AG08395 (cell line): ENCODE measurements around the gene PRDM13.
A peak's percentile ranks its signal among the peaks of the same experiment; 100 is the strongest.
"Not testable (repeated sequence)": the region's sequence is repeated elsewhere in the genome, so short reads cannot be mapped to it uniquely, and the experiment has no call there.

ENCODE experiments used
- DNase-seq: peaks from one replicate; pipeline ENCODE4 v3.0.0; 2012; ENCODE audit warnings: mixed read lengths, low spot score

Gene PRDM13

DNA sequence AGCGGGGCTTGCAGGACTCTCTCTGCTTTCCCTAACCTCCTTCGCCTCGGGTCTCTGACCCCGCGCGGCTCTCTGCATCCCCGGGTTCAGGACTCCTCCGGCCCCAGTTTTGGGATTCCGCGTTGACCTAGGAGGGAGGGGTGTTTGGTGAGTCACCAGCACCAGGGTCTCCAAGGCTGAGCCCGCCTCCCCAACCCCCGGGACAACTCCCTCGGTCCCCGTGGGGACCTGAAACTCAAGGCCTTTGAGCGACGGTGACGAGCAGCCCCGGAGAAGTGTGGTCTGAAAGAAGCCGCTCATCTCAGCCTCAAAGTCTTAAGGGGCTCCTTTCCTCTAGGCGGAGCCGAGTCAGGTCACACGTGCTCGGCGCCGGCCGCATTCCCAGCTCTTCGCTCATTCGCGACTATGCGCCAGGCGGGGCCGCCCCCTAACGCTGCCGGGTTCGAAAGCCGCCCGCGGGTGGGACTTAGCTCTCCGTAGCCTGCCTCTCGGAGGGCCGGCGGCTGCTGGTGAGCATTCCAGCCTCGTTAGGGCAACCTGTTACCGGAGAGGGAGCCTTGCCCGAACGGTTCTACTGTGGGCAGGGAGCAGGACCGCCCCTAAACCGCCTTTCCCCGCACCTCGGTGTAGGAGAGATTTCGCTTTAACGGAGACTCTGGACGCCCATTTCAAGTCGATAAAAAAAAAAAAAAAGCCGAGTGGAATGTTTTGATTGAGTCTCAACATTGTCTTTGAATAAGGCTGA lies 3.0 kb upstream of the PRDM13 start:
- DNase-seq: no peak

DNA sequence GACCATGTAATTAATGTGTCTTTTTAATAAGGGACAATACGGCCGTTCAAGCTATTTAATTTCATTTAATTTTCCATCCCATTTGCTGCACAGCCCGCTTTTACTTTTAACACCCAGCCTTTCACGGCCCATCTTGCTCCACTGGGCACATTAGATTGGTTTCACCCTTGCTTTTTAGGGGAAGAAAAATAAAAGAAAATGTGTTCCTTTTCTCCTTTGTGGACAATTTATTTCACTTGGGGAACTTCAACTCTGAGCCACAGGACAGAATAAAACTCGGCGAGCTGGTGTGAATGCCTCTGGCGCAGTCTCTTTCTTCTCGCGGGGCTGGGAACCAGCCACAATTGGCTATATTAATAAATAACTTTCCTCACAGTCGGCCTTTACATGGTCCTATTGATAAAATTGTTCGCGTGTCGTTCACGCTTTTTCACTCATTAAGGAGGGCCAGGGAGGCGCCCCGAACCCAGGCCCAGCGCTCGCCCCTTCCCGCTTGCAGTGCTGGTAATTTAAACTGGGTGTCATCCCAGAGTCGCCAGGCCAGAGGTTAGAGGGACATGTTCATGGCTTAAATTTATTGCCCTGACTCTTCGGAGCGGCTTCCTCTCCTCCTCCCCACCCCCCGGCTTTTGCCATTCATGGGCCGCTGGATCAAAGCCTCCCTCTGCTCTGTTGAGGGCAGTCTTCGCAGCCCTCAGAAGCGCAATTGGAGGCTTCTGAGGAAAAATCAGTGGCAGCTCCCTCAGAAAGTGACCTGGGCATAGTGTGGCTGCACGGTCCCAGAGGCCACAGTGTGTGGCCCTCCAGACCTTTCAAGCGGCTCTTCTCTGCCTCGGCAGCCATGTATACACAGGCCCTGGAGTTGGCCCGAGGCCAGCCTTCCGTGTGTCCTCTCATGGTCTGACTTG lies 2.2 kb upstream of the PRDM13 start:
- DNase-seq: no peak

DNA sequence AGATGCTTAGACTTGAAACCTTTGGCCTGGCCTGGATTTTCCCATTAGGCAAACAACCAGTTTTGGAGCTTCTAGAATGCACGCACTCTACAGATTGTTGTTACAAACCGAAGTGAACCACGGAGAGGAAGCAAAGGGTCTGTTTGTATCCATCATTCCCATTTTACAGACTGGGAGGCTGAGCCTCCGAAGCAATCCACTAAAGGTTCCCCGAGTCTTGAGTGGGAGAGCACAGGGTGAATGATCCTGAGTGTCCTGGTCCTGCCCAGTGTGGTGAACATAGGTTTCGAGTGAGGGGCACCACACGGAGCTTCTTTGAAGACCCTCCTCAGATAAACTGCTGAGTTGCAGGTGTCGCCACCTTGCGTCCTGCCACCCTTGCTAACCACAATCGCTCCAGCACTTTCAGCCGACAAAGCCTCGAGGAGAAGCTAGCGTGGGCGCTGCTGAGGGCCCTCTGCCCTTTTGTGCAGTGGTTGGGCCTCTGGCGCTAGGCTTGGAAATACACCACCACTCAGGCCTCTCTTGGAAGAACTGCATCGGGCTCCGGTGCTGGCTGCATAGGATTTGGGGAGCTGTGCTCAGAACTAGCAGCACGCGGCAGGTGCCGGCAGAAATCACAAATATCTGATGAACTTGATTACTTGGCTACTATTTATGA lies 1.4 kb upstream of the PRDM13 start:
- DNase-seq: no peak

DNA sequence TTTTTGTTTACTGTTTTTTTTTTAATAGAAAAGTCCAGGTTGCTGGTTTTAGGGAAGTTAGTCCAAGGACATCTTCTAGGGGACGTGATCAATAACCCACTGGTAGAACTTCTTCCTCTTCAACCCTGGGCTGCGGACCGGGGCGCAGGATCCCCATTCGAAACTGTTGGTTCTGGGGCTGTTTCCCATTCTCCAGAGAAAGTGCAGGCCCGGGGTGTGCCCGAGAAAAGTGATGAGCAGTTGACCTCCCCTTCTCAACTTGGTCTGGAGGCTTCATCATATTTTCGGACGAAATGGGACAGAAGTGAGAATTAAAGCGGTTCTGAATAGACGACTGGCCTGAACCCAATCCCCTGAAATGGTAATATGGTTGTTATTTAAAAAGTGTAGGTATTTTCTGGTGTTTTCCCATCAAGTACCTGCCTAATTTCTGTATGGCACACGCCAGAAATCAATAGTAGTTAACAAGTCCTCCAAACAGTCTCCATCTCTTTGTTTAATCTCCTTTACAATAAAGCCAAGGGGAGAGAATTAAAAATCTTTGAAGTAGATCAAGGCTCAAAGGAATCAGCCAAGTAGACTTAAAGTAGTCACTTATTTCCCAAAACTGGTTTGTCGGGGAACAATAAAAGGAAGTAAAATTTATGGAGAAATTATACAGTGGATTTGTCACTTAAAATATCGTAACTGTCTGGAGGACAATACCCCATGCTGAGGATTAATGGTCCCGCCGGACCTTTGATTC lies 550 bp upstream of the PRDM13 start:
- no peak for DNase-seq

DNA sequence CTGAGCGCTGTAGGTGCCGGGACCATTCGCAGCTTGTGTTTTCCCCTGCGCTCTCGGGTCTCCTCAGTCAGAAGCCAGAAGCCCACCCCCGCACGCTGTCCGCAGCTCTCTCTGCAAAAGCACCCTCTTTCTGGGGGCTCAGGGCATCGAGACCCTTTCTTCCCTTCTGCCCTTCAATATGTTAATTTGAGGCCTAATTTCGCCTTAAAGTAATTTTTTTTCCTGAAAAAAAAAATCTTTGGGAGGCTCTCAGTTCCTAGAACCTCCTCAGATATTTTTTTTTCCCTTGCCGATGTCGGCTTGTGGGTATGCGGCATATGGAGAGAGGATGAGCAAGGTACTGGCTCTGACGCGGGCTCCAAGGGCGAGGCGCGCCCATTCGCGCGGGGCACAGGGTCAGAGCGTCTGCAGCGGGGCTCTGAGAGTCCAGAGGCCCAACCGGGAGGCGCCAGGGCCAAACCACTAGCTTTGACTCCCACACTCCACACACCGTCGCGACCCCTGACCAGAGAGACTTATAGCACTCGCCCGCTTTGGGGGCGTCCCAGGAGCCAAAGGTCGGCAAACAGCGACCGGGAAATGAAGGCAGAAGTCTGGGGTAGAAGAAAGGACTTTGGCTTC lies 893 bp downstream of the PRDM13 start:
- DNase-seq: no peak

DNA sequence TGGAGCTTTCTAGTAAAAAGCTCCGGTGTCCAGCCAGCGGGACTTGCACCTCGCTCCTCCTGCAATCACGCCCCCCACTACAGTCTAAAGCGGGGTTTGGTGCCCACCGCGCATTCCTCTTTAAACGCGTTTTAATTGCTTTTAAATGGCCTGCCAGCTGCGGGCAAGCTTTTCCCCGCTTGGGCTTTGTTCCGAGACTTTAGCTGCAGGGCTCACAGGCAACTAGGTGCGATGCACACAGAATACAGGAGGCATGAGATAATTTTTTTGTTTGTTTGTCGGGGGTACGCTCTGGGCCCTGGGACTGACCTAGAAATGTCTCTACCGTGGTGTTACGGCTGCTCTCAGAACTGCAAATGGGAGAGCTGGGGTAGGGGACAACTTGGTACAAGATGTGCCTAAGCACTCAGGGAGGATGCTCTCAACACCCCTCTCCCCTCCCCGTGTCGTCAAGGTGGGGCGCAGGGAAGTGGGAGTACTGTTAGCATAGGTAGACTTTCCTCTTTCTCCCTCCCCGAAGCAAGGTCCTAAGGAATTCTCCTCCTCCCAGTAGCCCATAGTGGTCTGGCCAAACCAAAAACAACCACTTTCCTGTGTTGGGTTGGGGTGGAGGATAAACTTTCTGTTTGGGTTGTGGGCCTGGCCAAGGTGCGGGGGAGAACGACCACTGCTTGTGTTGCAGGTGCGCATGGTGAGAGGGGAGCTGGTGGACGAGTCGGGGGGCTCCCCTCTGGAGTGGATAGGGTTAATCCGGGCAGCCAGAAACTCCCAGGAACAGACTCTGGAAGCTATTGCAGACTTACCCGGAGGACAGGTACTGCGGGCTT lies 1.6 kb downstream of the PRDM13 start:
- no peak for DNase-seq

DNA sequence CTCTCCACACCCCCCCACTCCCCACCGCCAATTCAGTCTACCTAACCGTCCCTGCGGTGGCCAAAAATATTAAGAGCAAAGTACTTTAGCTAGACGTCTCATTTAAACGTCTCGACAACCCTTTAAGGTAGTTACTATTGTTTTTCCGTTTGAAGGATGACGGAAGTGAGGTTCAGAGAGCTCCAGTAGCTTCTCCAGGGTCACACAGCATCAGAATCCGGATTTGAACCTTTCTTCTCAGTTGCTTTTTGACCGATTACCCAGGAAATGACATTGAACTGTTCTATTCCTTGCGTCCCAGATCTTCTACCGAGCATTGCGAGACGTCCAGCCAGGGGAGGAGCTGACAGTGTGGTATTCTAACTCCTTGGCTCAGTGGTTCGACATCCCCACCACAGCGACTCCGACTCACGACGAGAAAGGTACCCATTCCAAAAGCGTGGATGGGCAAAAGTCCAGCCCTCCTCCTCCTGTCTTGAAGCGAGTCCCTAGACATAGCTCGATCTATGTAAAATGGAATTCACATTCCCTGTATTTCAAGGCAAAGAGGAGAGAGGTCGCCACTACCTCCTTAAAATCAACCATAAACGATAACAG lies 2.4 kb downstream of the PRDM13 start:
- no peak for DNase-seq

DNA sequence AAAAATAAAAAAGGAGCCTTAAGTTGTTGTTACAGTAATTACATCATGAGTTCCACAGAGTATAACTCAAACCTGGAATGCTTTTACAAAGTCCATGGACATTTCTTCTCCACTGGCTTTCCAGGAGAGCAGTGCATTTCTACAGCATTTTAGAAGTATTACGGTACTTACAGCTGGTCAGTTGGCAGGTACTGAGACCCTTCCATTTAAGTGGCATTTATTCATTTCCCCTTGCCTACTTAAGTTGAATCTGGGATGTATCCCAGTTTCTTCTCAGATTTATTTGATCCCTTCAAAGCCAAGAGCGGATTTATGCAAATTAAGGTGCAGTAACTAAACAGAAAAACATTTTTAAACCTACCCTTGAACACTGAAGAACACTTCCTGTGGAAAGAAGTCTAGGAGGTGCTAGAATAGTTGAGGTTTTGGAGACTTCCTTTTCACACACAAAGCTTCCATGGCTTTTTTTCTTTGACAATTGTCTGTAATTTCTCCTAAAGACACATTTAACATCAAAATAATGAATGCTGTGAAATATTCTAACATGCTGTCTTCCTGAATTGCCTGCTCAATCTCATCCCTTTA lies 3.4 kb downstream of the PRDM13 start:
- DNase-seq: no peak

DNA sequence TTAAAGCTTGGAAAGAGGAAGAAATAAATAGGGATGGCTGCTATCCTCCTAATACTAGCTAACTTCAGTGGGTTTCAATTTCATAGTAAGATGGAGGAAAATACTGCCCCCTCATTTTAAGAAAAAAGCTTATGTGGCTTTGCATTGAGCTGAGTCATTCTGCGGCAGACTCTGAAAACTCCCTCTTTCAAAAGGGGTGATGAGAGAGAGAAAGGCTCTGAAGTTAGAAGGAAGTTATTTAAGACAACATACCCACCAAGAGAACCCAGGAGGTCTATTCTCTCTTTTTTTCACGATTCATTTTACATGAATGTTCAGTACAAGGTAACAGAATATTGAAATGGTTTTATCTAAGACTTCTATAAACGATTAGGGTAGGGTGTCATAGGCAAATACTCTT lies 4.5 kb downstream of the PRDM13 start:
- DNase-seq: no peak

DNA sequence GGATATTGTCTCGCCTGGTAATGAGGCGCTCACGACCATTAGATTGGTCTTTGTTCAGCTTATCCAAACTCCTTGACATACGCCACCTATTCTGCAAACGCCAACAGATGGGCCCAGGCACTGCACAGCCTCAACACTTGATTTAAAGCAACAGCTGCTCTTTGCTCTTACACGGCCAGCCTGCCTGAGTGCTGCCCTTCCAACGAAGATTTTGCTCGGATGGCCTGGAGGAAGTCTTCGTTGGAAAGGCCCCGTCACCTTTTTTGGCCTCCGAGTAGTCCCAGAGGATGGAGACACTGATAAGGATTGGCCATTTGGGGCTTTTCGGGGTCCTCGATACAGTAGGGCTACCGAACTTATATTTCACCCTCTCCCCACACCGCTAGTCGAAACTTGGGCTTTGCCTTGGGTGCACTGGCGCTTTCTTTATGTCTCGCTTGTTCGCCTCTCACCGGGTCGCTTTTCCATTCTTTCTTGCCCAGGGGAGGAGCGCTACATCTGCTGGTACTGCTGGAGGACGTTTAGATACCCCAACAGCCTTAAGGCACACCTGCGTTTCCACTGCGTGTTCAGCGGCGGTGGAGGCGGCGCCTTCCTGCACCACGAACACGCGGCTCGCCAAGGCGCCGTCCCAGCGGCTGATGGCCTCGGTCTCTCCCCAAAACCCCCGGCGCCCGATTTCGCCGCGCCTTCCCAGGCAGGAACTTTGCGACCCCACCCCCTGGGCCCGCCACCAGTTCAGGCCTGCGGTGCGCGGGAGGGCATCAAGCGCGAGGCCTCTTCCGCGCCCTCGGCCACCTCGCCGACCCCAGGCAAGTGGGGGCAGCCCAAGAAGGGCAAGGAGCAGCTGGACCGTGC lies 6.1 kb downstream of the PRDM13 start:
- DNase-seq: no peak

DNA sequence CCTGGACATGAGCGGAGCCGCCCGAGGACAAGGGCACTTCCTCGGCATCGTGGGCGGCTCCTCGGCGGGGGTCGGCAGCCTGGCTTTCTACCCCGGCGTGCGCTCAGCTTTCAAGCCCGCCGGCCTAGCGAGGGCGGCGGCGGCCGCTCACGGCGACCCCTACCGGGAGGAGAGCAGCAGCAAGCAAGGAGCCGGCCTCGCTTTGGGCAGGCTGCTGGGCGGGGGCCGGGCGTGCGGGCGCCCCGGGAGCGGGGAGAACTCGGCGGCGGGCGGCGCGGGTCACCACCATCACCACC lies 6.7 kb downstream of the PRDM13 start:
- peak; percentile 34 for DNase-seq

DNA sequence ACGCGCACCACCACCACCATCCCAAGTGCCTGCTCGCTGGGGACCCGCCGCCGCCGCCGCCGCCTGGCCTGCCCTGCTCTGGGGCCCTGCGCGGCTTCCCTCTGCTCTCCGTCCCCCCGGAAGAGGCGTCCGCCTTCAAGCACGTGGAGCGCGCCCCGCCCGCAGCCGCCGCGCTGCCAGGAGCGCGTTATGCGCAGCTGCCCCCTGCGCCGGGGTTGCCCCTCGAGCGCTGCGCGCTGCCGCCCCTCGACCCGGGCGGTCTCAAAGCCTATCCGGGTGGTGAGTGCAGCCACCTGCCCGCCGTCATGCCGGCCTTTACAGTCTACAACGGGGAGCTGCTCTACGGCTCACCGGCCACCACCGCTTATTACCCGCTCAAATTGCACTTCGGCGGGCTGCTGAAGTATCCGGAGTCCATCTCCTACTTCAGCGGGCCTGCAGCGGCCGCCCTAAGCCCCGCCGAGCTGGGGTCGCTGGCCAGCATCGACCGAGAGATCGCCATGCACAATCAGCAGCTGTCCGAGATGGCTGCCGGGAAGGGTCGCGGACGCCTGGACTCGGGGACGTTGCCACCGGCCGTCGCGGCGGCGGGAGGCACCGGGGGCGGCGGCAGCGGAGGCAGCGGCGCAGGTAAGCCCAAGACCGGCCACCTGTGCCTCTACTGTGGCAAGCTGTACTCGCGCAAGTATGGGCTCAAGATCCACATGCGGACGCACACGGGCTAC lies 7.2 kb downstream of the PRDM13 start:
- DNase-seq: no peak

DNA sequence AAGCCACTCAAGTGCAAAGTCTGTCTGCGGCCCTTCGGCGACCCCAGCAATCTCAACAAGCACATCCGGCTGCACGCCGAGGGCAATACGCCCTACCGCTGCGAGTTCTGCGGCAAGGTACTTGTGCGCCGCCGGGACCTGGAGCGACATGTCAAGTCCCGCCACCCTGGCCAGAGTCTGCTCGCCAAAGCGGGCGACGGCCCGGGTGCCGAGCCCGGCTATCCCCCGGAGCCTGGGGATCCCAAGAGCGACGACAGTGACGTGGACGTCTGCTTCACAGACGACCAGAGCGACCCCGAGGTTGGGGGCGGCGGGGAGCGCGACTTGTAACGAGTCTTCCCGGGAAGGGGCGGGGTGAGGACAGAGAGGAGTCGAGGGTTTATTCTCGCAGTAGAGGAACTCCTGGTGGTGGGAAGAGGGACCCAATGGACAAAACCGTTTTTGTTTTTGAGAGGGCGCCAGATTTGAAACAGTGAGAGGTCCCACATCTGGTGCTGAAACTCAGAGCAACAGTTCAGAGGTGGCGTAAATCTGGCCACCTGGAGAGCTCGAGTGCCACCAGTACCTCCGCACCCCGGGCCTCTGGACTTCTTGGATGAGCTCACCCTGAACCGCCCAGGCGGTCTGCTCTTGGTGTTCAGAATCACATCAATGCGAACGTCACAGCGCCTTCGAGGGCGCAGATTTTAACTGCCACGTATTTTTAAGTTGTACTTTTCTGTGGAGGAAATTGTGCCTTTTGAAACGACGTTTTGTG lies 8.0 kb downstream of the PRDM13 start:
- DNase-seq: no peak

DNA sequence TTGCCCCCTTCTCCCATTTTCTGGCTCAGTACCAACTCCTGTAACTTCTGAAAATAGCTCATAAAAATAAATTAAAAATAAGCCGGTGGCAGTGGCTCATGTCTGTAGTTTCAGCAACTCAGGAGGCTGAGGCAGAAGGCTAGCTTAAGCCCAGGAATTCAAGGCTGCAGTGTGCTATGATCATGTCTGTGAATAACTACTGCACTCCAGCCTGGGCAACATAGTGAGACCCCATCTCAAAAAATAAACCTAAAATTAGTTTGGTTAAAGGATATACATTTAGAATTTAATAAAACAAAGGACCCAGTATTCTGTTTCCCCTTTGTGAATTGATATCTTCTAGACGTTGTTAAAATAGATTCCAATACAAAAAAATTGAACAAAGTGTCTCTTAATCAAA lies 10.5 kb downstream of the PRDM13 start:
- no peak for DNase-seq

DNA sequence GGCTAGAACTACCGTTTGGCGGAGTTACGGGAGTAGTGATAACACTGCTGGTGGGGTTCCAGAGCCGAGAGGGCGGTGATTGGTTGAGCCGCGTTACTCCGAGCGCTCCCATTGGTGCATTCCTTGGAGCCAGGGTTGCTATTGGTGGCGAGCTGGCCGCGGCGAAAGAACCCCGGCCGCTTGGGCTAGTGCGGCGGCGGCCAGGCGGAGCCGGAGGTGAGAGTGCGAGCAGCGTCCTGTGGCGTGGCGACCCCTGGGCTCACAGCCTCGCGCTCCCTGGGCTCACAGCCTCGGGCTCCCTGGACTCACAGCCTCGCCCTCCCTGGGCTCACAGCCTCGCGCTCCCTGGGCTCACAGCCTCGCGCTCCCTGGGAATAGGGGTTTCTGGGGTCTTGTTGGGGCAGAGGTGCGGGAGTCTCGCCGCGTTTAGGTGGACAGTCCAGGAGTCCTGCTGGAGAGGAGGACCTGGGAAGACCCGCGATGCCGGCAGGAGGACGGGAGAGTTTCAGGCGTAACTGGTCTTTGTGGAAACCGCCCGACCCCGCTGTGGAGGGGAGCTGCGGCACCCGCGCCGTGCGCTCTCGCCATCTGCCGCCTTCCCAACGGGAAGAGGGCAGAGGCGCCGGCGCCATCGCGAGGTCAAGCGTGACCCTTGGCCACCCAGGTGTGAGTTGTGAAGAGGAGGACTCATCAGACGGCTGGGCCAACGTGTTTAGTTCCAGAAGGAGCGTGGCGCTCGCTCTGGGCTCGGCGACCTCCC lies 12.2 kb downstream of the PRDM13 start:
- no peak for DNase-seq

DNA sequence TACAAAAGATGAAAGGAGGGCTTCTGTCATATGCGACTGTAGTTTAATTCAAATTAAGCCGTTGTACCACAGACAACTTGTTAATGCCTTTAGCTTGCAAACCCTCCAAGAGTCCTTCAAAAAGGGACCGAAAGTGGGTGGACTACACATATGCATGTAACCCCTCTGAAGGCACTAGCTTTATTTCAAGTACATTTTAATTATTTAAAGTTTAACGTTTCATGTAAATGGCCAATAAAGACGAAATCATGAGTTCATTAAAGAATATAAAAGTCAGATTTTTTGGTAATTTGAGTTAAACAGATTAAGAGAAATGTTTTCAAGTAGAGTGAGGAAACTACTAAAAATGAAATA lies 12.8 kb downstream of the PRDM13 start:
- no peak for DNase-seq

DNA sequence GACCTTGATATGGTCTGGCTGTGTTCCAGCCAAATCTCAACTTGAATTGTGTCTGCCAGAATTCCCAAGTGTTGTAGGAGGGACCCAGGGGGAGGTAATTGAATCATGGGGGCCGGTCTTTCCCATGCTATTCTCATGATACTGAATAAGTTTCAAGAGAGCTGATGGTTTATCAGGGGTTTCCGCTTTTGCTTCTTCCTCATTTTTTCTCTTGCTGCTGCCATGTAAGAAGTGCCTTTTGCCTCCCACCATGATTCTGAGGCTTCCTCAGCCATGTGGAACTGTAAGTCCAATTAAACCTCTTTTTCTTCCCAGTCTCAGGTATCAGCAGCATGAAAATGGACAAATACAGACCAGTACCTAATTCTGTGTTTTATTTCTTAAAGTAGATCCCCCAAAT lies 15.4 kb downstream of the PRDM13 start:
- not testable (repeated sequence) for DNase-seq
